HCT116 (cell line): ENCODE measurements around the gene PUSL1. TPM values are rescaled to one million over a fixed set of nuclear protein-coding genes. Genes with fewer than 3 reads are reported as not detected.

Source experiments
- ATAC-seq: fragments of 200-7000 bp; cut with Tn5 transposase; 2 replicates; pipeline ENCODE4 v1.9.1; 2020; ENCODE audit warnings: mild to moderate bottlenecking, moderate library complexity
- BruUV-seq: library from RNA; stranded (reverse); fragments of 400-500 nt; replicated peaks from 2 replicates; lab custom pipeline; 2021; lab: Mats Ljungman, UMichigan
- CTCF ChIA-PET: fragments of 300-600 bp; sonication (Branson Sonifier 250); formaldehyde crosslinking; loops from one replicate; lab custom pipeline; 2021; ENCODE audit warnings: antibody characterized with exemption; lab: Charles Lee
- POLR2A ChIA-PET: fragments of 300-600, 350-600 bp; sonication (Branson Sonifier 250); formaldehyde crosslinking; loops from one replicate; lab custom pipeline; 2021; ENCODE audit warnings: antibody characterized with exemption; lab: Charles Lee
- RAD21 ChIA-PET, 2 experiments: fragments of 300-600 bp; sonication (Branson Sonifier 250); formaldehyde crosslinking; loops; one replicate each; lab custom pipeline; 2023; ENCODE audit warnings: low total read pairs in 2 of 2; ENCODE audit not compliant: uncharacterized antibody in 2 of 2, unreplicated experiment in 2 of 2, low non-redundant PET in 1 of 2; lab: Charles Lee
- DNase-seq: peaks from one replicate; pipeline ENCODE4 v3.0.0-alpha.2; 2010; ENCODE audit warnings: low read depth, low spot score
- H2AFZ ChIP-seq: fragments of 200-600 bp; shearing (Covaris generic), sonication (generic); 2 replicates; pipeline ENCODE4 v1.6.1; 2017; ENCODE audit warnings: low read depth, mixed run types, mixed read lengths, antibody characterized with exemption, low read length; ENCODE audit not compliant: poor library complexity, severe bottlenecking
- H3K27ac ChIP-seq: 2 replicates; pipeline ENCODE4 v1.5.1; 2012; ENCODE audit warnings: low read depth, low read length
- H3K27me3 ChIP-seq: fragments of 200-600 bp; sonication (generic); 2 replicates; pipeline ENCODE4 v1.6.1; 2016; ENCODE audit warnings: mixed run types, low read length, mixed read lengths; ENCODE audit not compliant: insufficient read depth
- H3K36me3 ChIP-seq, 2 experiments: fragments of 200-500 bp in 1 of 2; fragments of 200-600 bp in 1 of 2; sonication (Bioruptor generic) in 1 of 2; sonication (generic) in 1 of 2; 2 replicates each; pipeline versions ENCODE4 v1.5.1 to v1.6.1; 2014 to 2016; ENCODE audit warnings: low read length in 2 of 2, inconsistent platforms in 1 of 2, mixed read lengths in 1 of 2, mixed run types in 1 of 2; ENCODE audit not compliant: insufficient read depth in 2 of 2, control insufficient read depth in 1 of 2
- H3K4me1 ChIP-seq, 2 experiments: fragments of 200-600 bp in 1 of 2; sonication (generic) in 1 of 2; 2 replicates each; pipeline versions ENCODE4 v1.5.1 to v1.6.1; 2012 to 2017; ENCODE audit warnings: low read length in 2 of 2, inconsistent platforms in 1 of 2, mild to moderate bottlenecking in 1 of 2, mixed read lengths in 1 of 2, mixed run types in 1 of 2, moderate library complexity in 1 of 2; ENCODE audit not compliant: insufficient read depth in 2 of 2, control insufficient read depth in 1 of 2
- H3K4me2 ChIP-seq: fragments of 200-600 bp; sonication (generic); 2 replicates; pipeline ENCODE4 v1.6.1; 2017; ENCODE audit warnings: mixed run types, low read length, mixed read lengths
- H3K4me3 ChIP-seq, 2 experiments: fragments of 200-600 bp in 1 of 2; sonication (generic) in 1 of 2; replicated peaks in 1 of 2; 2 replicates each; pipeline ENCODE4 v1.5.1; 2011 to 2016; ENCODE audit warnings: low read length in 2 of 2, control low read depth in 1 of 2, low read depth in 1 of 2, mild to moderate bottlenecking in 1 of 2, mixed read lengths in 1 of 2, mixed run types in 1 of 2
- H3K79me2 ChIP-seq: fragments of 200-600 bp; sonication (generic); 2 replicates; pipeline ENCODE4 v1.6.1; 2017; ENCODE audit warnings: mild to moderate bottlenecking, mixed run types, low read length, moderate library complexity, mixed read lengths; ENCODE audit not compliant: insufficient read depth
- H3K9ac ChIP-seq: fragments of 200-600 bp; sonication (generic); 2 replicates; pipeline ENCODE4 v1.6.1; 2016; ENCODE audit warnings: low read length, mixed read lengths
- H3K9me2 ChIP-seq: fragments of 200-600 bp; sonication (generic), shearing (Covaris generic); 2 replicates; pipeline ENCODE4 v1.6.1; 2017; ENCODE audit warnings: mixed run types, mild to moderate bottlenecking, moderate library complexity; ENCODE audit not compliant: insufficient read depth
- H3K9me3 ChIP-seq, 2 experiments: fragments of 200-500 bp in 1 of 2; fragments of 200-600 bp in 1 of 2; sonication (Bioruptor generic) in 1 of 2; sonication (generic) in 1 of 2; 2 replicates each; pipeline ENCODE4 v1.6.1; 2014 to 2017; ENCODE audit warnings: low read length in 2 of 2, mixed read lengths in 2 of 2, inconsistent platforms in 1 of 2, low read depth in 1 of 2, mild to moderate bottlenecking in 1 of 2, mixed run types in 1 of 2, moderate library complexity in 1 of 2; ENCODE audit not compliant: control insufficient read depth in 1 of 2, insufficient read depth in 1 of 2
- H4K20me1 ChIP-seq: fragments of 200-600 bp; sonication (generic), shearing (Covaris generic); 2 replicates; pipeline ENCODE4 v1.6.1; 2017; ENCODE audit warnings: mixed run types, mild to moderate bottlenecking, moderate library complexity; ENCODE audit not compliant: insufficient read depth
- CBX3 ChIP-seq: IDR thresholded peaks from 2 replicates; pipeline ENCODE4 v1.6.1; 2012; ENCODE audit warnings: low read depth
- CEBPB ChIP-seq: IDR thresholded peaks from 2 replicates; pipeline ENCODE4 v1.6.1; 2012; ENCODE audit warnings: low read depth
- EGR1 ChIP-seq: IDR thresholded peaks from 2 replicates; pipeline ENCODE4 v1.6.1; 2012; ENCODE audit warnings: low read depth
- ELF1 ChIP-seq: IDR thresholded peaks from 2 replicates; pipeline ENCODE4 v1.6.1; 2012; ENCODE audit warnings: low read depth, borderline replicate concordance
- EZH2phosphoT487 ChIP-seq: fragments of 200-600 bp; IDR thresholded peaks from 2 replicates; pipeline ENCODE4 v1.6.1; 2018; ENCODE audit warnings: antibody characterized with exemption, borderline replicate concordance
- FOSL1 ChIP-seq: IDR thresholded peaks from 2 replicates; pipeline ENCODE4 v1.6.1; 2012; ENCODE audit warnings: low read depth
- JUND ChIP-seq: IDR thresholded peaks from 2 replicates; pipeline ENCODE4 v1.6.1; 2012
- POLR2AphosphoS5 ChIP-seq: IDR thresholded peaks from 2 replicates; pipeline ENCODE4 v1.6.1; 2011; ENCODE audit warnings: mild to moderate bottlenecking, low read depth, low read length, moderate library complexity
- RAD21 ChIP-seq: IDR thresholded peaks from 2 replicates; pipeline ENCODE4 v1.6.1; 2012; ENCODE audit warnings: low read depth, mild to moderate bottlenecking
- SIN3A ChIP-seq: IDR thresholded peaks from 2 replicates; pipeline ENCODE4 v1.6.1; 2012; ENCODE audit warnings: low read depth
- SP1 ChIP-seq: IDR thresholded peaks from 2 replicates; pipeline ENCODE4 v1.6.1; 2012; ENCODE audit warnings: low read depth
- SRF ChIP-seq: IDR thresholded peaks from 2 replicates; pipeline ENCODE4 v1.6.1; 2012; ENCODE audit warnings: low read depth
- TCF7L2 ChIP-seq: IDR thresholded peaks from 2 replicates; pipeline ENCODE4 v1.7.0; 2011; ENCODE audit warnings: borderline replicate concordance, inconsistent platforms; ENCODE audit not compliant: insufficient read depth, insufficient read length; ENCODE audit errors: extremely low read depth
- YY1 ChIP-seq: IDR thresholded peaks from 2 replicates; pipeline ENCODE4 v1.6.1; 2011; ENCODE audit warnings: low read length, low read depth, moderate library complexity, mild to moderate bottlenecking; ENCODE audit not compliant: insufficient replicate concordance; ENCODE audit errors: extremely low read depth
- ZFX ChIP-seq: fragments of 450-650 bp; IDR thresholded peaks from 2 replicates; pipeline ENCODE4 v1.6.1; 2017
- ZNF274 ChIP-seq: fragments of 200-500 bp; sonication (Bioruptor generic); IDR thresholded peaks from 2 replicates; pipeline ENCODE4 v1.6.1; 2014; ENCODE audit warnings: mild to moderate bottlenecking, low read depth, low read length, inconsistent platforms
- intact Hi-C: fragments of 100-400 bp; cut with micrococcal nuclease; formaldehyde crosslinking; loops from 2 replicates; pipeline ENCODE4 v1.10.0; 2022
- total RNA-seq: library from RNA; stranded (reverse); gene quantifications from one replicate; pipeline ENCODE4 v1.2.1, GENCODE V29; 2021; ENCODE audit not compliant: unreplicated experiment
- TF ChIP-seq, protein P1 (sequence below): IDR thresholded peaks from 2 replicates; pipeline ENCODE4 v1.6.1; 2012; ENCODE audit warnings: low read depth
- TF ChIP-seq, protein P2 (sequence below): IDR thresholded peaks from 2 replicates; pipeline ENCODE4 v1.6.1; 2012
- TF ChIP-seq, protein P3 (sequence below): IDR thresholded peaks from 2 replicates; pipeline ENCODE4 v1.6.1; 2012
- TF ChIP-seq, protein P4 (sequence below), 3 experiments: fragments of 200-600 bp in 1 of 3; sonication (generic) in 1 of 3; IDR thresholded peaks in 2 of 3; conservative IDR thresholded peaks in 1 of 3; 2 replicates each; pipeline ENCODE4 v1.5.1; 2012 to 2017; ENCODE audit warnings: low read depth in 2 of 3, low read length in 2 of 3, antibody characterized with exemption in 1 of 3, borderline replicate concordance in 1 of 3, control low read depth in 1 of 3, mild to moderate bottlenecking in 1 of 3, mixed read lengths in 1 of 3, mixed run types in 1 of 3, moderate library complexity in 1 of 3; ENCODE audit not compliant: insufficient read depth in 1 of 3

The PUSL1 gene
- total RNA-seq, 1 experiment from 2014 or later: 47.2 TPM

DNA sequence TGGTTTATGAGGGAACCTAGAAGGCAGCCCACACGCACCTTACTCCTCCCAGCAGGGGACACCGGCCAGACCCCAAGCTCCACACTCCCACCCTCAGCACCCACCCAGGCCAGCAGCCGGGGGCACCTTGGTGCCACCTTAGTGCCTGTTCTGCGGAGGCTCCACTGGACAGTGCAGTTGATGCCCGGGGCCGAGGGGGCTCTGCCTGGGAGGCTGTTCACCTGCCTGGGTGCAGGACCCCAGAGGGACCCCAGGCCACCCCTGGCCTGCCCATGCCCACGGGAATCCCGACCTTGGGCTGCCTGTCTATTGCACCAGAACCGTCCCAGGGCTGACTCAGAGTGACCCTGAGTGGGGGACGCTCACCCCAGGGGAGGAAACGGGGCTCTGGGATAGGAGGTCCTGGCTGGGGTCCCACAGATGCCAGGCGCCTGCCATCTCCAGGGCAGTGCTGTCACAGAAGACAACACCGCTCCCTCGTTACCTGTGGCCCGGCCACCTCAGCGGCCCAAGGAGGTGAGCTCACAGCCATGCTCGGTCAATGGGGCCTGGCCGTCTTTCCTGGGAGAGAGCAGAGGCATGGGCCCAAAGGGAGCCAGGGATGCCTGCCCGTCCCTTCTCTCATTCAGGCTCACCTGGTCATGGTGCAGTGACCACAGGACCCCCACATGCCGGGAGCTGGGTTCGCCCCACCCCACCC is 27.5 kb upstream of the PUSL1 start:
- Histone ChIP-seq H3K4me1 (peaks cover 0 to 26% of the 10 kb centered on the region in 2 experiments; a peak in 3 of 4 replicates), H3K36me3 (no peaks in the 10 kb centered on the region), H3K27ac (no peak overlapping the region), H3K9ac (no peak overlapping the region), H3K4me2 (no peak overlapping the region), H2AFZ (no peak overlapping the region), H3K4me3 (no peak overlapping the region), H3K9me2 (no peaks in the 10 kb centered on the region), H3K79me2 (no peaks in the 10 kb centered on the region), H3K27me3 (no peaks in the 10 kb centered on the region), H3K9me3 (no peaks in the 10 kb centered on the region), H4K20me1 (no peaks in the 10 kb centered on the region)
- BruUV-seq: no TSS peak
- DNase-seq (no peak), ATAC-seq (no peak)
- TF ChIP-seq FOSL1 (no peak), JUND (no peak), POLR2AphosphoS5 (no peak), ELF1 (no peak), SIN3A (no peak), CEBPB (no peak), EZH2phosphoT487 (no peak), EGR1 (no peak), TCF7L2 (no peak), ZNF274 (no peak), CBX3 (no peak), ZFX (no peak), RAD21 (no peak), YY1 (no peak), SP1 (no peak), SRF (no peak)
- TF ChIP-seq, protein P1, sequence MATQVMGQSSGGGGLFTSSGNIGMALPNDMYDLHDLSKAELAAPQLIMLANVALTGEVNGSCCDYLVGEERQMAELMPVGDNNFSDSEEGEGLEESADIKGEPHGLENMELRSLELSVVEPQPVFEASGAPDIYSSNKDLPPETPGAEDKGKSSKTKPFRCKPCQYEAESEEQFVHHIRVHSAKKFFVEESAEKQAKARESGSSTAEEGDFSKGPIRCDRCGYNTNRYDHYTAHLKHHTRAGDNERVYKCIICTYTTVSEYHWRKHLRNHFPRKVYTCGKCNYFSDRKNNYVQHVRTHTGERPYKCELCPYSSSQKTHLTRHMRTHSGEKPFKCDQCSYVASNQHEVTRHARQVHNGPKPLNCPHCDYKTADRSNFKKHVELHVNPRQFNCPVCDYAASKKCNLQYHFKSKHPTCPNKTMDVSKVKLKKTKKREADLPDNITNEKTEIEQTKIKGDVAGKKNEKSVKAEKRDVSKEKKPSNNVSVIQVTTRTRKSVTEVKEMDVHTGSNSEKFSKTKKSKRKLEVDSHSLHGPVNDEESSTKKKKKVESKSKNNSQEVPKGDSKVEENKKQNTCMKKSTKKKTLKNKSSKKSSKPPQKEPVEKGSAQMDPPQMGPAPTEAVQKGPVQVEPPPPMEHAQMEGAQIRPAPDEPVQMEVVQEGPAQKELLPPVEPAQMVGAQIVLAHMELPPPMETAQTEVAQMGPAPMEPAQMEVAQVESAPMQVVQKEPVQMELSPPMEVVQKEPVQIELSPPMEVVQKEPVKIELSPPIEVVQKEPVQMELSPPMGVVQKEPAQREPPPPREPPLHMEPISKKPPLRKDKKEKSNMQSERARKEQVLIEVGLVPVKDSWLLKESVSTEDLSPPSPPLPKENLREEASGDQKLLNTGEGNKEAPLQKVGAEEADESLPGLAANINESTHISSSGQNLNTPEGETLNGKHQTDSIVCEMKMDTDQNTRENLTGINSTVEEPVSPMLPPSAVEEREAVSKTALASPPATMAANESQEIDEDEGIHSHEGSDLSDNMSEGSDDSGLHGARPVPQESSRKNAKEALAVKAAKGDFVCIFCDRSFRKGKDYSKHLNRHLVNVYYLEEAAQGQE: no peak
- TF ChIP-seq, protein P2, sequence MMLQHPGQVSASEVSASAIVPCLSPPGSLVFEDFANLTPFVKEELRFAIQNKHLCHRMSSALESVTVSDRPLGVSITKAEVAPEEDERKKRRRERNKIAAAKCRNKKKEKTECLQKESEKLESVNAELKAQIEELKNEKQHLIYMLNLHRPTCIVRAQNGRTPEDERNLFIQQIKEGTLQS: no peak
- TF ChIP-seq, protein P3, sequence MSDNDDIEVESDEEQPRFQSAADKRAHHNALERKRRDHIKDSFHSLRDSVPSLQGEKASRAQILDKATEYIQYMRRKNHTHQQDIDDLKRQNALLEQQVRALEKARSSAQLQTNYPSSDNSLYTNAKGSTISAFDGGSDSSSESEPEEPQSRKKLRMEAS: no peak
- TF ChIP-seq, protein P4, sequence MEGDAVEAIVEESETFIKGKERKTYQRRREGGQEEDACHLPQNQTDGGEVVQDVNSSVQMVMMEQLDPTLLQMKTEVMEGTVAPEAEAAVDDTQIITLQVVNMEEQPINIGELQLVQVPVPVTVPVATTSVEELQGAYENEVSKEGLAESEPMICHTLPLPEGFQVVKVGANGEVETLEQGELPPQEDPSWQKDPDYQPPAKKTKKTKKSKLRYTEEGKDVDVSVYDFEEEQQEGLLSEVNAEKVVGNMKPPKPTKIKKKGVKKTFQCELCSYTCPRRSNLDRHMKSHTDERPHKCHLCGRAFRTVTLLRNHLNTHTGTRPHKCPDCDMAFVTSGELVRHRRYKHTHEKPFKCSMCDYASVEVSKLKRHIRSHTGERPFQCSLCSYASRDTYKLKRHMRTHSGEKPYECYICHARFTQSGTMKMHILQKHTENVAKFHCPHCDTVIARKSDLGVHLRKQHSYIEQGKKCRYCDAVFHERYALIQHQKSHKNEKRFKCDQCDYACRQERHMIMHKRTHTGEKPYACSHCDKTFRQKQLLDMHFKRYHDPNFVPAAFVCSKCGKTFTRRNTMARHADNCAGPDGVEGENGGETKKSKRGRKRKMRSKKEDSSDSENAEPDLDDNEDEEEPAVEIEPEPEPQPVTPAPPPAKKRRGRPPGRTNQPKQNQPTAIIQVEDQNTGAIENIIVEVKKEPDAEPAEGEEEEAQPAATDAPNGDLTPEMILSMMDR (IDR thresholded peaks at IDR 0.05 in 2 of 3, conservative IDR thresholded peaks at IDR 0.05 in 1 of 3; ENCODE audit: borderline replicate concordance in 1 of 3, insufficient read depth in 1 of 3, low read depth in 2 of 3, low read length in 2 of 3): no peak
- ChIA-PET CTCF (no interaction called here), POLR2A (no interaction called here), RAD21 (no interaction called here)
- intact Hi-C loops: no loop called here
